Measurements from ENCODE around the gene C7orf57. TPM values are rescaled to one million over a fixed set of nuclear protein-coding genes. Genes with fewer than 3 reads are reported as not detected.
A peak's percentile ranks its signal among the peaks of the same experiment; 100 is the strongest.

Gene C7orf57
- total RNA-seq, 1 donor from 2014 or later: not detected

DNA sequence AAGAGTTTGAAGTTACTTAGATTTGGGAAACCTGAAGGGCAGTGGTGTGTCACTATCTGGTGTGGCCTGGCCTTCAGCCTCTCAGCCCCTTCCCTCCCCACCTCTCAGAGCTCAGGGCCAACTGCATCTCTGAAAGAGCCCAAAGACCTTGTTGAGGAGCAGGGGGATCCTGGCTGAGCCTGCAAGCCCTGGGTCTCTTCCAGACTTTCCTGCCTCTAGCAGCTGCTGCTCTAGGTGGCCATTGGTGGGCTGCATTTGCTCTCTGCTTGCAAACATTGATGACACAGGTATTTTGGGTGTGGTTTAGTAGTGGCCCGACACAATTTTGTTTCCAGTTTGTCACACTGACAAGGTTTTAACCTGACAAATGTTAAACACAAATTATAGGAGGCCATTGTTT is 50.6 kb downstream of the C7orf57 start:
- Histone ChIP-seq H3K36me3 (no peaks in the 10 kb centered on the region), H3K27me3 (no peaks in the 10 kb centered on the region), H3K4me3 (no peak overlapping the region), H3K27ac (peak overlapping the region; percentile 84 to 88), H3K9me3 (no peaks in the 10 kb centered on the region), H3K4me1 (peaks cover 11 to 37% of the 10 kb centered on the region in 2 donors)
- DNase-seq (ENCODE audit: low spot score in 2 of 2): no peak
- TF ChIP-seq, protein P1, sequence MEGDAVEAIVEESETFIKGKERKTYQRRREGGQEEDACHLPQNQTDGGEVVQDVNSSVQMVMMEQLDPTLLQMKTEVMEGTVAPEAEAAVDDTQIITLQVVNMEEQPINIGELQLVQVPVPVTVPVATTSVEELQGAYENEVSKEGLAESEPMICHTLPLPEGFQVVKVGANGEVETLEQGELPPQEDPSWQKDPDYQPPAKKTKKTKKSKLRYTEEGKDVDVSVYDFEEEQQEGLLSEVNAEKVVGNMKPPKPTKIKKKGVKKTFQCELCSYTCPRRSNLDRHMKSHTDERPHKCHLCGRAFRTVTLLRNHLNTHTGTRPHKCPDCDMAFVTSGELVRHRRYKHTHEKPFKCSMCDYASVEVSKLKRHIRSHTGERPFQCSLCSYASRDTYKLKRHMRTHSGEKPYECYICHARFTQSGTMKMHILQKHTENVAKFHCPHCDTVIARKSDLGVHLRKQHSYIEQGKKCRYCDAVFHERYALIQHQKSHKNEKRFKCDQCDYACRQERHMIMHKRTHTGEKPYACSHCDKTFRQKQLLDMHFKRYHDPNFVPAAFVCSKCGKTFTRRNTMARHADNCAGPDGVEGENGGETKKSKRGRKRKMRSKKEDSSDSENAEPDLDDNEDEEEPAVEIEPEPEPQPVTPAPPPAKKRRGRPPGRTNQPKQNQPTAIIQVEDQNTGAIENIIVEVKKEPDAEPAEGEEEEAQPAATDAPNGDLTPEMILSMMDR (IDR thresholded peaks at IDR 0.05): no peak
- intact Hi-C loops (cut with DNase I): loop anchor here (5.0 to 10.0 kb wide), 3 partner anchors 301 to 514 kb away; no protein-coding TSS in a partner anchor

DNA sequence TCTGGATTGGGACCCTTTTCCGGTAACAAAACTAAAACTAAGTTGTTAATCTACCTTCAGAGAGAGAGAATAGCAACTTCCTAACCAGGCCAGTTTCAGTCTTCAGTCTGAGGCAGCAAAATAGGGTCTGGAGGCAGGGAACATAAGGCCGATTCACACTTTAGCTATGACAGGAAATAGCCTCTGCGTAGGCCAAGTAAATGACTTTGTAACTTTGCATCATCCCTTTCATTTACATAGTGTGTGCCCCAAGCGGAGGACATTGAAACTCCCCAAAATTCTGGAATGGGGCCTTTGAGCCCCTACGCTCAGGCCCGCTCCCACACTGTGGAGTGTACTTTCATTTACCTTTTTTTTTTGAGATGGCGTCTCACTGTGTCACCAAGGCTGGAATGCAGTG is 52.0 kb downstream of the C7orf57 start:
- peaks cover 11 to 37% of the 10 kb centered on the region in 2 donors for H3K4me1 ChIP-seq
- peak overlapping the region; percentile 88 to 94 for H3K27ac ChIP-seq
- no peak for DNase-seq (ENCODE audit: low spot score in 2 of 2)

DNA sequence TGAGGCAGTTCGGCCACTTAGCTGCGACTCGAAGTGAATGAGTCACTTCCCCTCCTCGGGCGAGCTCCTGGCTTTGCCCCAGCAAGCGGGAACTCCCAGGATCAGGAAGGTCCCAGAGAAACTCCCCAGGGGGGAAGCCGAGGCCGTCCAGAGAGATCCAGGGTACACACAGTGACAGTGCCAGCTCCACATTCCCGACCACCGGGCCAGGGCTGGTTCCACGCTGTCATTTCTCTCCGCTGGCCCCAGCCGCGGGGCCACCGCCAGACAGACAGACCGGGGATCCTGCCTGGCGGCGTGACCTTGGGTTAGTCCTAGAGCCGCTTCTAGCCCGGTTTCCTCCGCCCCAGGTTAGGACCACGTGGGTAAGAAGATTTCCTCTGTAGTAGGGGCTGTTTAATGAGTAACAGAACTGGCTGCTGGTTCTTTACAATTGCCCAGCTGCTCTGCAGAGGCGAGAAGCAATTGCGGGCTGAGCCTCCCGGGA is 53.3 kb downstream of the C7orf57 start:
- H3K9me3 ChIP-seq: no peaks in the 10 kb centered on the region
- intact Hi-C loops (cut with DNase I): loop anchor here (1.0 to 10.0 kb wide), 5 partner anchors 54 to 516 kb away; partner anchors contain the start of genes C7orf57 and HUS1
- H3K27ac ChIP-seq: peak overlapping the region; percentile 88 to 94
- H3K36me3 ChIP-seq: peaks cover 0 to 22% of the 10 kb centered on the region in 2 donors
- no peaks in the 10 kb centered on the region for H3K27me3 ChIP-seq
- peaks cover 11 to 37% of the 10 kb centered on the region in 2 donors for H3K4me1 ChIP-seq
- peak overlapping the region; percentile 90 to 91 for H3K4me3 ChIP-seq
- DNase-seq (ENCODE audit: low spot score in 2 of 2): peak; percentile 73 to 95
- TF ChIP-seq, protein P1 (IDR thresholded peaks at IDR 0.05): no peak

More for the DNA sequence above, 52.0 kb downstream of the C7orf57 start:
- TF ChIP-seq, protein P1 (IDR thresholded peaks at IDR 0.05): no peak
- no peak overlapping the region for H3K4me3 ChIP-seq
- intact Hi-C loops (cut with DNase I): loop anchor here (5.0 to 10.0 kb wide), 3 partner anchors 303 to 515 kb away; no protein-coding TSS in a partner anchor
- no peaks in the 10 kb centered on the region for H3K27me3 ChIP-seq
- no peaks in the 10 kb centered on the region for H3K9me3 ChIP-seq
- peaks cover 0 to 9% of the 10 kb centered on the region in 2 donors for H3K36me3 ChIP-seq

DNA sequence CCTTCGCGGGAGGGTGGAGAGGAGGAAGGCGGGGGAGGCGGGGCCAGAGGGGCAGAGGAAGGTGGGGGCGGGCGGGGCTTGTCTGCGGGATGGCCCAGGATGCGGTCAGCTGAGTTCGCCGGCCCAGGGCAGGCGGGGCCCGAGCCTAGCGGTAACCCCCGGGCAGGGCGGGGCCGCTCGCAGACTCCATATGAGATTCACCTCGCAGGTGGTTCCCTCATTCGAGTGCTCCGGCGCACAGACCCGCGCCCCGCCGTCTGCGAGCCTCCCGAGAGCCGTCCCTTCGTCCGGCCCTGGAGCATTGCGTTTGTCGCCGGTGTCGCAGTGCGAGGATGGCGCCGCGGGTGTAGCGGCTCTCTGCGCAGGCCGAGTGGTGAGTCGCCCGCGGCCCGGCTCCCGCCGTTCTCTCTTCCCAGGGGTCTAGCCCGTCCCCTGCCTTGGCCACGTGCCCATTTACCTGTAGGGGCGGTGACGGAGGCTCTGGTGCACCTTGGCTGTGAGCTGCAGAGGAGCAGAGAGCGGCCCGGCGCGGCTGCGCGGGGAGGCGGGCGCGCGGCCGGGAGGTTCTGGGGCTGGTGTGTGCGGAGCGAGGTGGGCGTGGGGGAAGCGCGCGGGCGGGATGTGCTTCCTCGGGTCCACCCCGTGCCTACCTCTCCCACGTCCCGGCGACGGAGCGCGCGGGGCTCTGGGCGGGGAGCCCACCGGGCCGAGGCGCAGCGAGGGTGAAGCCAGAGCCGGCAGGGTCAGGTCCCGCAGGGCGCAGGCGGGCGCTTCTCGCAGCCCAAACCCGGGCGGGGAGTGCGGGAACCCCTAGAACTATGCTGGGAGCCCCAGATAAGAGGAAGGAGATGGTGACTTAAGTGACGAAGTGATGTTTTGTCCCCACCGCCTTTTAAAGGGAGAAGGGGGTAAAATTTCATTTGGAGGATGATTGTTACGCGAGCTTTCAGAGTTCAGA is 54.0 kb downstream of the C7orf57 start, which contains the start of gene UPP1:
Gene UPP1, plus strand, starts transcription at position 220 of the 958 bp plus-strand sequence. CDS start 5,519 bp downstream, outside the sequence.
- intact Hi-C loops (cut with DNase I): loop anchor here (1.0 to 10.0 kb wide), 5 partner anchors 55 to 517 kb away; partner anchors contain the start of genes C7orf57 and HUS1
- Histone ChIP-seq H3K27me3 (no peaks in the 10 kb centered on the region), H3K9me3 (no peaks in the 10 kb centered on the region), H3K4me3 (peak within 1 kb of the TSS; percentile 90 to 91), H3K27ac (peak within 1 kb of the TSS; percentile 88 to 94), H3K36me3 (peaks cover 0 to 25% of the 10 kb centered on the region in 2 donors), H3K4me1 (peaks cover 11 to 43% of the 10 kb centered on the region in 2 donors)
- DNase-seq (ENCODE audit: low spot score in 2 of 2): peak; percentile 75 to 96
- TF ChIP-seq, protein P1 (IDR thresholded peaks at IDR 0.05): no peak

DNA sequence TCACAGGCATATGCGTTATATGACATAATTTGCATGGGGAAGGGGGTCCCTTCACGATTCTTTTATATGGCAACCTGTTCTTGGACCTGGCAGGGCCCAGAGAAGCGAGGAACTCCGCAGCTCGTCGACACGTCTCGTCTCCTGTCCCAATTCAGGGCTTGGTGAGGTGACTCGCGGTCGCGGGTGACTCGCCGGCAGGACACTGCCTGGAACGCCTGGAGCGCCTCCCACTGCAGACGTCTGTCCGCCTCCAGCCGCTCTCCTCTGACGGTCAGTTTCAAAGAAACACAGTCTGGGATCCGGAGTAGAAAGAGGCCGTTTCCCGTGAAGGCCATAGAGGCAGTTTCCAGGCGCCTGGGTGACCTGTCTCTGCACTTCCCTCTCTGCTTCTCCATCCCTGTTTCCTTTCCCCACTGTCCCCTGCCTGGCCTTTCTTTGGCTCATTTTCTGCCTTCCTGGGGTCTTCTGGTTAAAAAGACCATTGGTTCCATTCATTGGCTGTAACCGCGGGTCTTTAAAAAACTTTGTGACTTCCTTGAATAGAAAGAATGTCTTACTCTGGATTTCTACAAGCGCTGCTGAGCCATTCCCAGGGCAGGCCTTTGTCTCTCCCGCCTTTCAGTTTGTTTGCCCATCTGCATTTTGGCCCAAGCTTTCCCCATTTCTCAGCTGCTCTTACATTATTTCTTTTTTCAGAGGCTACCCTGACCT is 54.9 kb downstream of the C7orf57 start:
- Histone ChIP-seq H3K27ac (peak overlapping the region; percentile 88 to 94), H3K9me3 (no peaks in the 10 kb centered on the region), H3K36me3 (peaks cover 0 to 25% of the 10 kb centered on the region in 2 donors), H3K27me3 (no peaks in the 10 kb centered on the region), H3K4me3 (peak overlapping the region; percentile 90 to 91), H3K4me1 (peaks cover 8 to 43% of the 10 kb centered on the region in 2 donors)
- no peak for DNase-seq (ENCODE audit: low spot score in 2 of 2)
- intact Hi-C loops (cut with DNase I): no loop called here
- TF ChIP-seq, protein P1 (IDR thresholded peaks at IDR 0.05): no peak

All from ascending aorta (tissue), 2 donors.